HG02798 (cell line): ENCODE results near the gene WSCD1.

Experiments used
- ATAC-seq: cut with Tn5 transposase; IDR thresholded peaks from one replicate; pipeline ENCODE4 v1.9.1; 2021; ENCODE audit warnings: mild to moderate bottlenecking; ENCODE audit not compliant: unreplicated experiment, poor library complexity

WSCD1 gene

DNA sequence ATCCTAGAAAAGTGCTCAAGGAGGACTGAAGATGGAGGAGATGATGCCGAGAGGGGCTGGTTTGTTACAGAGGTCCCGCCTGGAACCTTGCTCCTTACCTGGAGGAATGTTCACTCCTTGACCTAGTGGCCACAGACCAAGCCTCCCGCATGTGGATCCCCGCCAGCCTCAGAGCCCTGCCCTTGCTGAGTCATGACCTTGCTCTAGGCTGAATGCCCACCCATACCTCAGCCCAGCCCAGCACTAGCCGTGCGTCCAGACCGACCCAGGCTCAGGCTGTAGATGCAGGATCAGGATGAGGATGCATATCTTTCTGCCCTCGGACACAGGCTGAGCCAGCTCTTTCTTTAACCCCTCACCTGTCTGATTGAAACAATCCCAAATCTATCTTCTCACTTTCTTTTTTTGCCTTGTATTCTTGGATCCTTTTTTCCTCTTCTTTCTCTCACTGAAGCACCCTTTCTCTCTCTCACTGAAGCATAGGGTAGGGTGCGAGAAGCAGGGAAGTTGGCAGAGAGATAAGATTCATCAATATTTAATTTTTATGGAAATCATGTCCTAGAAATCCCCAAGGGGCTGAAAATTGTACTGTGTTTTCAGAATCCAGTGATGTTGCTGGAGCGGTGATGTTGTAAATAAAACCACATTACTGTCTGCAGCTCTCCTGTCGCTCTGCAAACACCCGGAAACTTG lies 34.9 kb downstream of the WSCD1 start:
- ATAC-seq, result no peak

DNA sequence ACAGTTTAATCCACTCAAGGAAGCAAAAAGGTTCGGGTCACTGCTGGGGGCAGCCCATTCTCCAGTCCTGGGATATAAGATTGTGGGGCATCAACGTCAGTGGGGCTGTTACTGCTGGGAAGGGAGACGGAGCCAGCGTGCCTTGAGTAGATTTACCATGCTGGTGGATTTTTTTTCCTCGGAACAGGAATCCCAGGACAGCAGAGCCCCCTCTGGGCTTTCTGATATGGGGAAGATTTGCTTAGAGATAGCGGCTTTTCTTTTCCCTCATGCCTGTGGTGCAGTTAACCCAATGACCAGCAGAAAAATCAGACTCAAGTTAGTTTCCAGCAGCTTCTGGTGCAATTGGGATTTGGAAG lies 35.4 kb downstream of the WSCD1 start:
- ATAC-seq, result no peak

DNA sequence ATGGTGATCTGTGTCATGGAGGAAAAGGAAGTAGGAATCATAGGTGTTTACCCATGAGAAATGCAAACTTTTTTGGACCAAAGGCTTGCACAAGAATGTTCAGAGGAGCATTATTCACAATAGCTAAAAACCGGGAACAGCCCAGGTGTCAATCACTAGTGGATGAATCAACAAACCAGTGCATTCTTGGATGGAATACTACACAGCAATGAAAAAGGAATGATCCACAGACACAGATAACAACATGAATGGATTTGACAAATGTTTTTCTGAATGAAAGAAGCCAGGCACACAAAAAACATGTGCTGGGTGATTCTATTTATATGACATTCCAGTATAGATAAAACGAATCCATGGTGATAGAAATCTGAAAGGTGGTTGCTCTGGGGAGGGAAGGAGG lies 36.0 kb downstream of the WSCD1 start:
- ATAC-seq, result no peak

DNA sequence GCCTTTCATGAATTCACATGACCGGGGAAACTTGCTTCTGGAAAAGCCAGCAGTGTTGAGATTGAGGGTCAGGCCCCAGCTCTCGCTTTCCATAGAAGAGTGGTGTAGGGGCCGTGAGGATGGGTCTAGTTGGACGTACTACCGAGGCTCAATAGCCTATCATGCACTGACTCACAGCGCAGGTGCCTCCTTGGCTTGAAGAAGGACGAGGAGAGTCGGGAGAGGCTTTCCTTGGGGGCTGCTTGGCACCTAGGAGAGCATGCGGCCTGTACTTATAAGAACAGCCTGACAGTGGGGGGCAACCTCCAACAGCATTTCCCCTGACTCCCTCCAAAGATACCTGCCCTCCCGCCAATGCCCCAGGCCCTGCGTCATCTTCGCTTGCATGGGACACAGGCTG lies 37.6 kb downstream of the WSCD1 start:
- no peak for ATAC-seq

DNA sequence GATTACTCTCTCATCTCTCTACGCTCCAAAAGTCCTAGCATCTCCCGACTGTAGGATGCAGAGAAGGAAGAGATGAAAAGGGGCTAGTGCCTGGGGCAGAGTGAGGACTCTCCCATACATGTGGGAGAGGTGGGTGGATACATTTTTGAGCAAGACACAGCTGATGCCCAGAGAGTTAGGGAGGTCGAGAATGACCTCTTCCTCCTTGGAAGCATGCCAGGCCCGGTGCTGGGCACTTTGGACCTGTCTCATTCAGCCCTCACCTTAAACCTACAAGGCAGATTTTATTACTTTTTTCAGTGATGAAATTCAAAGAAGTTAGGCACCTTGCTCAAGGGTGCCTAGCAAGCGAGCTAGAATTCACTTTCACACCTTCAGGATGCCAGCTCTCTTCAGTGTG lies 38.2 kb downstream of the WSCD1 start:
- ATAC-seq, result no peak

DNA sequence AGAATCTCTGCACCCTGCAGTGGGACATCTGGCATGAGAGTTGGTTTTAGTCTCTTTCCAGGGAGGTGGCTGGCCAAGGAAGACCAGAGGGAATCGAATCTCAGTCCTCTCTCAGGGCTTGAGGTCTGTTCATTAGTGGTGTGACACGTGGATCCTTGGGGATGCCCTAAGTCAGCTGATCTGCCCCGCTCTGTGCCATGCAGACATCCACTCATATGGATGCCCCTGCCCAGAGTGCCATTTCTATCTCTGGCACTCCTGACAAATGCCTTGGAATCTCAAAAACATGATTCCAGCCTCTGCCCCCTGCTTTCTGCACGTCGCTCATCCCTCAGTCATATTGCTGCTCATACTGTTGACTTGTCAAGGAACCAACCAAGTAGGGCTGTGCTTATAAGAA lies 38.8 kb downstream of the WSCD1 start:
- ATAC-seq, result no peak

DNA sequence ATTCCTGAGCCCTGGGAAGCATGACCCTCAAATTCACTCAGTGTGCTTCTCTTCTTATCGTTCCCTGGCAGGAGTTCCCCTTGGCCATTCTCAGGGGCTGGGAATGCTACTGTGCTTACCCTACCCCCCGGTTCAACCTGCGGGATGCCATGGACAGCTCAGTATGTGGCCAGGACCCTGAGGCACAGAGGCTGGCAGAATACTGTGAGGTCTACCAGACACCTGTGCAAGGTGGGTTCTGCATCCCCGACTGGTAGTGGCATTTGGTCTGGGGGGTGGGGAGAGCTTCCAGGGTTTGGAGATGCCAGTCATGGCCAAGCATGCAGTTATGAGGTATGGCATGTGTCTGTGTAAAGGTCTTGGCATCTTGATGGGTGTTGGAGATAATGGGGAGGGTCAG lies 39.4 kb downstream of the WSCD1 start:
- ATAC-seq, result no peak

DNA sequence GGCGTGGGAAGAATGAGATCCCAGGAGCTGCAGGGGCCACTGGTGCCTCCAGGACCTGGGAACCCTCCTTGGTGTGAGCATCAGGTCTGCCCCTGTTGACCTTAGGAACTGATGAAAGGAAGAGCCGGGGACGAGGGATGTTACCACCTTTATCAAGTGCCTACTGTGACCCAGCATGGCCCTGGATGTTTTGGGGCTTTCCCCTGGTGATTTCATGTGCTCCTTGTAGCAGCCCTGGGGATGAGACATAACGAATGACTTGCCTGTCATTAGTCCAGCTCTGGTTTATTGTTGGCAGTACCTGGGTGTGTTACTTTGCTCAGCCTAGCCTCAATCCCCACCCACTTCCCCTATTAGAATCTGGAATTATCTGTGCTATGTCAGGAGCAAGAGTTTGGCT lies 39.9 kb downstream of the WSCD1 start:
- no peak for ATAC-seq

DNA sequence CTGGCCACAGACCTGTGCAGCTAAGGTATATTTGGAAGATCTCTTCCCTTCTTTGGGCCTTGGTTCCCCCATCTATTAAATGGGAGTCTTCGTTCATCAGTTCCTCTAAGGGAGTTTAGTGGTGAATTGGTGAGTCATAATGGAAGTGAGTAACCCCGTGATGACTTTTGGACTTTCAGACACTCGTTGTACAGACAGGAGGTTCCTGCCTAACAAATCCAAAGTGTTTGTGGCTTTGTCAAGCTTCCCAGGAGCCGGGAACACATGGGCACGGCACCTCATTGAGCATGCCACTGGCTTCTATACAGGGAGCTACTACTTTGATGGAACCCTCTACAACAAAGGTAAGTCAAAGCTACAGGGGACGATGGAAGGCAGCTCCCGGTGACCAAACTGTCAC lies 40.4 kb downstream of the WSCD1 start:
- ATAC-seq, result no peak

DNA sequence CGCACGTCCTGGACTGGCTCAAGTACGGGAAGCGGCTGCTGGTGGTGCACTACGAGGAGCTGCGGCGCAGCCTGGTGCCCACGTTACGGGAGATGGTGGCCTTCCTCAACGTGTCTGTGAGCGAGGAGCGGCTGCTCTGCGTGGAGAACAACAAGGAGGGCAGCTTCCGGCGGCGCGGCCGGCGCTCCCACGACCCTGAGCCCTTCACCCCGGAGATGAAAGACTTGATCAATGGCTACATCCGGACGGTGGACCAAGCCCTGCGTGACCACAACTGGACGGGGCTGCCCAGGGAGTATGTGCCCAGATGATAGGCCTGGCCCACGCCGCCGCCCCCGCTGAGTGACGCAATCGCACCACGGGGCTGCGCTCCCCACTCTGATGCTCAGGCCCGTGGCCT lies 50.2 kb downstream of the WSCD1 start:
- no peak for ATAC-seq

DNA sequence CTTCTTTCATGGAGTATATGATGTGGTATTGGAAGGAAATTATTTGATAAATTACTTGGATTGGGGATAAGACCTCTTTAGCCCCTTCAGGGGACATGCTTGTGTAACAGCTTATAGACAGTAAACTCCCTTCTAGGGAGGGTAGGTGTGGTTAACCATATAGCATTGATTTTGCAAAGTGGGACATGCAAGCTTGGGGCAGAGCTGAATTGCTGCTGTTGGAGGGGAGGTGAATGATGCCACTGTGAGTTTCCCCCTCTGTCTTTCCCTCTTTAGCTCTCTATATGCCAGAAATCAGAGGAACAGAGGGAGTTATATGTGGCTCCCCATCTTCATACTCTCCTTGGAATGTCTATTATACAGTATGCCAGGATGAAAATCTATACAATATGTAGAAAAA lies 54.7 kb downstream of the WSCD1 start:
- ATAC-seq, result no peak

DNA sequence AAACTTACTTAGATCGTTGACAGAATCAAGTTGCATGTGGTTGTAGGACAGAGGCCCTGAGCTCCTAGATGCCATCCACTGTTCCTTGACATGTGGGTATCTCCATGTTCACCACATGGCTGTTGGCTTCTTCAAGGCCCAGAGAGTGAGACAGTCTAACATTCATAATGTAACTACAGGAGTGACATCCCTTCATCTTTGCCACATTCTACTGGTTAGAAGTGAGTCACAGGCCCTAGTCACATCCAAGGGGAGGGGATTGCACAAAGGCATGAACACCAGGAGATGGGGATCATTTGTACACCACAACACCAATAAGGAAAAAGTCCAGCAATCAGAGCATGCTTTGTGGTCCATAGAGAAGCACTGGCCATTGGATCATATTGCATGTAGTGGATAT lies 56.6 kb downstream of the WSCD1 start:
- no peak for ATAC-seq

DNA sequence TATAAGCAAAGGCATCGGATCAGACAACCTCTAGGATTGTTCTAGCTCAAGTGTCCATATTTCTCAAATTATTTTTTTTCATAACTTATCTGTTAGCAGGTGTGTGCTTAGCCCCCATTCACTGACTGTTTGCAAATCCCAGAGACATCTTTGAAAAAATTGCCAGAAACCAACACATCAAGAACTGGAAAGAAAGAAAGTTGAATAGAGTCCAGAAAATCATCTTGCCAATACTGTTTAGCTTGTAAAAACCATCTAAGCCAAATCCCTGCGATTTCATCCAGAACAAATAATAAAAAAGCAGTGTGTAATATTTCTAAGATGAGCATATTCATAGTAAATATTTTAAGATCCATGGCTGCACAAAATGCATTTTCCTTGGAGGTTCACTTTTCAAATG lies 64.5 kb downstream of the WSCD1 start:
- ATAC-seq, result no peak

DNA sequence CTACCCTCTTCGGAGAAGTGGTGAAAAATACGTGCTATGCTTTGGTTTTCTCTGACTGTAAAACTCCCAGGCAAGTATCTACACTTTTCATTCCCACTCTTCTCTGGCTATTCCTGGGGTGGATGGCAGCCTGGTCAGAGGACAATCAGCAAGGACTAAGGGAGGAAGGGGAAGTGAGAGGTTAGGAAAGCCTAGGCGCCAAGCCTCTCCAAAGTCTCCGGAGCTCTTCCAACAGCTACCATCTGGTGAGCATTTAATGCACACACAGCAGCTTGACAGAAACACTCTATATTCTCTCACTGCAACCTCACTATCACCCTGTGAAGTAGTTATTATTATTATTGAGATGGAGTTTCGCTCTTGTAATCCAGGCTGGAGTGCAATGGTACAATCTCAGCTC lies 65.1 kb downstream of the WSCD1 start:
- no peak for ATAC-seq

DNA sequence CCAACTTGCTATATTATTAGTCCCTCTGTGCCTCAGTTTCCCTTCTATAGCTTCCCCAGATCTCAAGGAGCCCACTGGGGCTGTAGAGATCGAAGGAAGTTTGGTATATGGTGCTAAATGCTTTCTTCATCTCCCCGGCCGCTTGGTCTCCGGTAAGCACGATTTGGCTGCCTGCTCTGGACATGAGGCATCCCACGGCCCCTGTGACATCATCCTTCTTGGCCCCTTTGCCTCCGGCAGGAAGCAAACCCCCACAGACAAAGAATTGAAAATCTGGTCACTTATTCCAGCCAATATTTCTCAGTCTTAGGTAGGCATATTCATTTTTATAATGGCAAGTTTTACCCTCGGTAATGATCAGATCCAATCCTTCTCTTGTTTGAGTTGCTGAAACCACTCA lies 65.8 kb downstream of the WSCD1 start:
- no peak for ATAC-seq

DNA sequence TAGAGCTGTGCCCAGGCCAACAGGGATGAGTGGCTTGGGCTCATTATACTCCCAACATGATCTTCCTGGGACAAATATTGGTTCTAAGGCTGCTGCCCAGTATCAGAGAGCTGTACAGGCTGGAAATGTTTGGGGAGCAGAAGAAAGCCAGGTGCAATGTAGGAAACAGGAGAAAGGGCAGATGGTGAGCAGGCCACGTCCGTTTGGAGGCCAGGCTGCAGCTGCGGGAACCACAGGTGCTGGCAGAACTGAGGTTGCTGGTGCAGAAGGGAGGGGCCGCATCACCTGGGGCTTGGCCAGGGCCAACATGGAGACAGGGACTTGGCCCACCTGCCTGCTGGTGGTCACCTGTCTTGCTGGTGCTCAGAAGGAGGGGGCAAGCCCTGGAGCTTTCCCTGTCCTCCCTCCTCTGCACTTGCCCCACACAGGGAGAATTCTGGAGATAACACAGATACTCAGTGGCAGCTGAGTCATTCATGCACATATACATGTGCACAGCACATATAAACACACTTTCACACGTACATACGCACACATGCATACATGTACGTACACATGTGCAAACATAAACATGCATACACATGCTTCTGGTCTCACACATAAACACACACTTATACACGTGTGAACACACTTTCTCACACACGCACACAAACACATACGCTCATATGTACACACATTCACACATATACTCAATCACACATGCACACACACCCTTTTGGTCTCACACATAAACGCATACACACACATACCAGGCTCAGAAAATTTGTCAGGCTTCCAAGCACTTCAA lies 67.7 kb downstream of the WSCD1 start:
- ATAC-seq, result no peak

DNA sequence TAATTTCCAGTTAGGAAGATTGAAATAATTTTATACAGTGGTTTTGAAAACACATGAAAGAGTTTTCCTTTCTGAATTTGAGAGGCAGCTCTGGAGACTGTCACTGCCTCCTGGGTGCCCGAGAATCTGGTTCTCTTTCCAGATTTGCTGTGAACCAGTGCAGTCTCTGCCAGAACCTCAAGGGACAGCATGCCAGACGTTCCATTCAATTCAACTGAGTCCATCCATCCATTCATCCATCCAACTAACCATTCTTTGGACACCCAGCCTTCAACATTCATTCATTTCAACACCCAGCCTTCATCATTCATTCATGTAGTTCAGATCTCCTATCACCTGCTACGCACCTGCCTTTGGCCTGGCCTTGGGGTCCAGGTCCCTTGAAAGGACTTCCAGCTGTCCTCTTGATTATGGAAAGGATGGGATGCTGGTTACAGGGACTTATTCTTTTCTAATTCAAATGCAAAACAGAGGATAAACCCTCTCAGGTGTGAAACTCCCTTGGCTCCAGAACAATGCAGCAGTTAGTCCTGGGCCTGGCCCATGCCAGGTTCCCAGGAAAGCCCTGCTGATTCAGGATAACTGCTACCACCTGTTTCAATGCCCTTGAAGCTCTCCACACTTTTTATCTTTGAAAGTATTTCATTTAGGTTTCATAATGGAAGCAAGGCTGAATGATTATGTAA lies 68.7 kb downstream of the WSCD1 start:
- ATAC-seq, result no peak

DNA sequence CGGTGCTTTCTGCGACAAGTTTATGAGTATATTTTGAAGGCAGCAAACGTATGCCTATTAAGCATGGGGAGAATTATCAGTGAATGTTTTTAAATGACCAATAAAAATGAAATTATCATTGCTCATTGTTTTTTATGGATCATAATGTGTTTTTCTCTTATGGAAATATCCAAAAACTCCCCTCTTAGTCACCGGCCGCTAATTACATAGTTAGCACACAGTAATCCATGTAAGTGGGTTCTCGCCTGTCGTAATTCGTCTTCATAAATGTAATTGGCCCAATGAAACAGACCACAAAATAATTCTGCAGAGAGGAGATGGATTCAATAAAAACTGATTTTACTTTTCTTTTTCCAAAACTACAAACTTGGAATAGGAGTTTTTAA lies 69.3 kb downstream of the WSCD1 start:
- no peak for ATAC-seq

DNA sequence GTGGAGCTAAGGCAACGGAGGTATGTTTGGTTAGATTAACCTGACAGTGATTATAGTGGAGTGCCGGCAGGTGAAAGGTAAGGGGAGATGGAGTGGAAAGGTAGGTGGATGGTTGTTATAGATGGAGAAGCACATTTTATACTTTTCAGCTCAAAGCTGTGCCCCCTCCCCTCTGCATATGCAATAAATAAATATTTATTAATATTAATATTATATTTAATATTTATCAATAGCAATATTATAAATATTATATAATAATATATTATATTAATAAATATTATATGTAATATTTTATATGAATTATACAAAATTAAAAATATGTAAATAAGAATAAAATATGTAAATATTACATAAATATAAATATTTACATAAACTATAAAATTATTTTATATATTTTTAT lies 70.0 kb downstream of the WSCD1 start:
- ATAC-seq, result no peak

DNA sequence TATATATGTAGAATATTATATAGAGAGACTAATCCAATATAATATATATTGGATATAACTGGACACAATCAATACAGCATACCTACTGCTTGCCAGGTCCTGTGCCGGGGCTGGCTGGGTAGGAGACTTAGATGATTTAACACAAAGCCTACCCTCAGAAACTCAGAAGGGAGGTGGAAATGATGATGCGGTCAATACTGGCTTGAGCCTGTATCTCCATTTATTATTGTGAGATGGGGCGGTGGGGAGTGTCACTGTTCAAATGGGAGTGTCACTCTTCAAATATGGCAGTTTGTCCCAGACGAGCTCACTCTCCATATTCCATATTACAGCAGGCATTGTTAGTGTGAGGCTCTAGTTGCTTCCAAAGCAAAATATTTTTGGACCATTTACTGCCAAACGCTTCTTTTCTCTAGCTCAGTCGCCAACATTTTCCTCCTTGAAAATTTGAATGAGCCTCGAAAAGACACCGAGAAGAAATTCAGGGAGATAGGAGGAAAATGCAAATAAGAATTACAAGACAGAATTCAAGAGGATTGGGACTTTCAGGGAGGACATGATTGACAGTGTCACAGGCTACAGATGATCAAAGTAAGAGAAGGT lies 70.7 kb downstream of the WSCD1 start:
- no peak for ATAC-seq

DNA sequence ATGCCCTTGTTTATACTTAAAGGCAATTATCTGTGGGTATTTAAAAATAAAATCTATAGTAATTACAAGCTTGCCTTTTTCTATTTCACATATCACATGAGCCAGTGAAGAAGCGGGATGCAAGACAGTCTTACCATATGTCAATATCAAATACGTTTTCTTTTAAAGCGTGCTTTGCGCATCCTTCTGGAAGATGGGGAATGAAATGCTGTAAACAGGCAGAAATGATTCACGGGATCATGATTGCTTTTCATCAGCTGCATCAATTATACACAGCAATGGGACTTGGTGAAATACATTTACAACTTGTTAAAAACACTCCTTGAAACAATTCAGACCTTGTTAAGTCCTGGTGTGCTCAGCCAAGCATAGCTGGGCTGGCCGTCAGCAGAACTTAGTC lies 72.5 kb downstream of the WSCD1 start:
- no peak for ATAC-seq
